Urothelium cell line (cell line): Measurements from ENCODE around the gene FANCB.

Experiments
- DNase-seq: peaks from one replicate; pipeline ENCODE4 v3.0.0; 2011; ENCODE audit warnings: low spot score, mixed read lengths
- FAIRE-seq: peaks from 2 replicates; lab custom pipeline; 2011; peaks lifted over from hg19 to GRCh38; lab: Jason Lieb, UNC

FANCB gene

DNA sequence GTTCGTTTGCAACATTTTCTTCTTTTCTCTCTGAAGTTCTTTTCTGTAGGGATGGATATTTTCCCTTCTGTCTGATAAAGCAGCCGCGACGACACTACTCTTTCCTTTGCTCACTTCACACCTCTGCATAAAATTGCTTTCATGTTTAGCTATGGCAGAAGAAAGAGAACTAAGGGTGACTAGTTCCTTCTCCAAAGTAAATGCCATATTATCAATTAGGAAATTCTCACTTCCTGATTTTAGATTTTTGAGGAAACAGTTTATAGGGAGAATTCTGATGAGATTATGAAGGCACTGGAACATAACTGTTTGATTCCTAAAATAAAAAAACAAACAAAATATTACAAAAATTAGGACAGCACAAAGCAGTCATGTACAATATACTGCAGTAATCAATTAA is 29.2 kb downstream of the FANCB start:
- no peak for DNase-seq
- no peak for FAIRE-seq

DNA sequence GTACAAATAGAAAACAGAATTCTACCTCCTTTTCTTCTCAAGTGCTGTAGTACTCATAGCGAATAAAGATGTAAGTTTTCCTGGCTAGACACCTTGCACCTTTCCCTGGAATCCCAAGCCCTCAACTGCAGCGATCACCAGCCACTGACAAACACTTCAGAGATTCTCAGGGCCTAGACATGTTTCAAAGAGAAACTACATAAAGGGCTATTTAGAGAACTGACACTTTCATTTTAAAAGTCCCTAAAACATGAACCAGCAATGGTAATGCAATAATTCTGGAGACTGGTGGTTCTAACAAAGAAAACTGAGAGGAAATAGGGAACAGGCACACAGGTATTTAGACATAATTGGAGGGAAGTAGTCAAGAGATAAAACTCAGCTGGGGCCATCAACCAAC is 35.7 kb downstream of the FANCB start:
- no peak for FAIRE-seq
- no peak for DNase-seq

DNA sequence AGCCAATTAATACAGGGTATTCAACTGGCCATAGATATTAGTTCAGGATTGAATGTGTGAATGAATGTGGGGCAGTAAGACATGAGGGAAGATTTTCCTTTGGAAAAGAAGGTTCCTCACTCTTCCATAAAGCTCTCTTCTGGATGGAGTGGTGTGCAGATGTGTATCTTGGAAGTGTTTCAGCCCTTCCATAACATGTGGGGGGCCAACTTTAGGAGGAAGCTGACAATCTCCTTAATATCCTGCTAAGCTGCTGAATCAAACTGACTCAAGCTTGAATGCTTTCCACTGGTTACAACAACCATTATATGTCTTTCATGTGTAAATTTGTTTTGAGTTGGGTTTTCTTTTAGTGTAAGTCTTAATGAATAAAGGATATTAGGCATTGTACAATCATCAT is 40.3 kb downstream of the FANCB start:
- no peak for FAIRE-seq
- no peak for DNase-seq

DNA sequence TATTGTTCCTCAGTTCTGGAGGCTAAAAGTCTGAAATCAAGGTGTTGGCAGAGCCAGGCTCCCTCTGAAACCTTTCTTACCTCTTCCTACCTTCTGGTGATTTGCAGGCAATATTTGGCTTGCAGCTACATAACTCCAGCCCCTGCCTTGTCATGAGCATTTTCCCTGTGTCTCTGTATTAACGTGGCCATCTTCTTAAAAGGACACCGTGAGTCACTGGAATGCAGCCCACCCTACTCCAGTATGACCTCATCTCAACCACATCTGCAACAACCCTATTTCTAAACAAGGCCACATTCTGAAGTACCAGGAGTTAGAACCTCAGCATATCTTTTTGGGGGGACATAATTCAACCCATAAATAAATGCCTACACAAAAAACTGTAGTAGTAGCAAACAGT is 40.7 kb downstream of the FANCB start:
- no peak for FAIRE-seq
- peak; percentile 2 for DNase-seq

GRCh38 chrX:14829643-14830042 is 43.2 kb downstream of the FANCB start:
- DNase-seq: no peak
- FAIRE-seq: no peak

DNA sequence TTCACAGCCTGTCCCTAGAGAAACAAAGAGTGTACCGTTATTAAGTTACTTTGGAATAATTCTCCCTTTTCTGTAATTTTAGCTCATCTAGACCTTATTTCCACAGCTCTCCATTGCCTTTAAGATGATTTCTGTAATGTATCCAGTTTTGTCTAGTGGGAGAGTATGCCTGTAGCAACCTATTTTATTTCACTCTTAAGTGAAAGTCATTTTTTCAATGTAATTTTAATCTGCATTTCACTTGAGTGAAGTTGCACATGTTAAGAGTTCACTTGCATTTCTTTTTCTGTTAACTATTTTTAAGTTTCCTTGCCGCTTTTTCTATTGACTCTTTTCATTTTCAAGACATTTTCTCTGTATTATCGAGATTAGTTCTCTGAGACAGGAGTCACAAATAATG is 46.5 kb downstream of the FANCB start:
- DNase-seq (no peak), FAIRE-seq (no peak)

DNA sequence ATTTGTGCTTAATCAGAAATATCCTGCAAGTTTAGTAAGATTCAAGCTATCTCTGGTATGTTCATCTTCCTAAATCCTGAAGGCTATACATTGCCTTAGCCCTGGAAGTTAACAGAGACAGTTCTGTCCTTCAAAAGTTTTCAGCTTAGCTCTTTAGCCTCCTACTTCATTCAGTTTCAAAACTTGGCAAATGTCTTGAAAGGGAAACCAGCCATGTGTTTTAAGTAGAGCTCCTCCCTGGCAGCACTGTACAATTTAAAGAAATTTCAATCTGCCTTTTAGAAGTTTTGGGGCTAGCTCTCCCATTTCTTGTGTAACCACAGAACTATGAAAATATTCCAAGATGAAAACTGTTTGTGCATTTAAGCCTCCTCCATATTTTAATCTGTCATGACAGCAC is 47.0 kb downstream of the FANCB start:
- FAIRE-seq (no peak), DNase-seq (no peak)

GRCh38 chrX:14819769-14820168 is 53.1 kb downstream of the FANCB start:
- FAIRE-seq: no peak
- no peak for DNase-seq

GRCh38 chrX:14817571-14817970 is 55.3 kb downstream of the FANCB start:
- FAIRE-seq: no peak
- DNase-seq: no peak

- DNase-seq: no peak
- no peak for FAIRE-seq
Observed at GRCh38 chrX:14802943-14803710, 69.7 kb downstream of the FANCB start.

- peak; percentile 8 for DNase-seq
- FAIRE-seq: no peak
Observed at GRCh38 chrX:14801136-14801535, 71.7 kb downstream of the FANCB start.

DNA sequence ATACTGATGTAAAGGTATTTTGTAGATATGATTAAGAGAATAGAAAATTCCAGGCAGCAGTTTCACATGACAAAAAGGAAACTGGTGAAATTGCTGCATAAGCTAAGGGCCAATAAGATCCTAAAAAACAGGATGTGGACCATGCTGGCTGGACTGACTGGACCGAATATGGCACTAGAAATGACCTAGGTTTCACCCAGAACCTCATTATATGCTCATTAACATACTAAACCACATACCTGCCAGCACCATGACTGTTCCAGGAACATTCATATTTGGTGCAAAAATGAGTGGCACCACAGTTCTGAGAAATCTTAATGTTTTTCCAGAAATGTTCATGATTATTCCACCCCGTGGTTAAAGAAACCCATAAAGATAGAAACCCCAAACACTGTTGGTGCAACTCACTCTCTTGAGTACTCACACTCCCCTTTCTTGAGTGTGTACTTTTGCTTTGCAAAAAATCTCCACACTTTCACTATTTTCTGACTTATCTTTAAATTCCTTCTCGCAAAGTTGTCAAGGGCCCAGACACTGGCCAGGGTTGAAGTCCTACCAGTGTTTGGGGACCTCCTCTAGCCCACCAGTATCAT is 74.0 kb downstream of the FANCB start:
- FAIRE-seq: no peak

More for the DNA sequence above, 74.0 kb downstream of the FANCB start:
- no peak for DNase-seq
